ENCODE measurements around the gene EGR1.

Gene EGR1

DNA sequence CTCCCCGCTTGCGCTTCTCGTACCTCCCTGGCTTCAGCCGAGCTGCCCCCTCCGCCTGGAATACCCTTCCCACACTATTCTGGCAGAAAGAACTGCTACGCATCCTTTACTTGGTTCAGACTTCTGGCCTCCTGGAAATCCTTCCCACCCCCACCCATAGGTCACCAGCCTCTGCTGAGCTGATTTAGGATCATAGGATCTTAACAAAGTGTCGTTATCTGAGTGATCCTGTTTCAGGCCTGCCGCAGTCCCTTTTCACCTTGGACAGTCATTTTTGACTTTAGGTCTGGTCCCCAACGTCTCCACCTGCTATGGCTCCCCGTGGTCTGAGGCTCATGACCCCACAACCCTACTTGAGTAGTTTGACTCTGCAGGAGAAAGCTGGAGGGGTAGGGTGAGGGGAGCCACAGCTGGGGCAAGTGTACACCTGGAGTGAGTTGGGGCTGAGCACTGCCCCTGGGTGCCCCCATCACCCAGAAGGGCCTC, 27.3 kb downstream of the EGR1 start:
- Histone ChIP-seq H3K27me3 (peaks cover 47% of the 10 kb centered on the region), H3K4me3 (ENCODE audit: low read depth in 1 of 2, low read length in 1 of 2) (peak overlapping the region; percentile 72 to 94), H3K27ac (peak overlapping the region; percentile 61), H3K4me1 (ENCODE audit: control insufficient read depth in 1 of 2, insufficient read depth in 1 of 2, low read depth in 1 of 2, low read length in 1 of 2) (peaks cover 12 to 16% of the 10 kb centered on the region in 2 experiments), H3K9me3 (no peaks in the 10 kb centered on the region), H3K36me3 (no peaks in the 10 kb centered on the region)
- TF ChIP-seq, protein P1, sequence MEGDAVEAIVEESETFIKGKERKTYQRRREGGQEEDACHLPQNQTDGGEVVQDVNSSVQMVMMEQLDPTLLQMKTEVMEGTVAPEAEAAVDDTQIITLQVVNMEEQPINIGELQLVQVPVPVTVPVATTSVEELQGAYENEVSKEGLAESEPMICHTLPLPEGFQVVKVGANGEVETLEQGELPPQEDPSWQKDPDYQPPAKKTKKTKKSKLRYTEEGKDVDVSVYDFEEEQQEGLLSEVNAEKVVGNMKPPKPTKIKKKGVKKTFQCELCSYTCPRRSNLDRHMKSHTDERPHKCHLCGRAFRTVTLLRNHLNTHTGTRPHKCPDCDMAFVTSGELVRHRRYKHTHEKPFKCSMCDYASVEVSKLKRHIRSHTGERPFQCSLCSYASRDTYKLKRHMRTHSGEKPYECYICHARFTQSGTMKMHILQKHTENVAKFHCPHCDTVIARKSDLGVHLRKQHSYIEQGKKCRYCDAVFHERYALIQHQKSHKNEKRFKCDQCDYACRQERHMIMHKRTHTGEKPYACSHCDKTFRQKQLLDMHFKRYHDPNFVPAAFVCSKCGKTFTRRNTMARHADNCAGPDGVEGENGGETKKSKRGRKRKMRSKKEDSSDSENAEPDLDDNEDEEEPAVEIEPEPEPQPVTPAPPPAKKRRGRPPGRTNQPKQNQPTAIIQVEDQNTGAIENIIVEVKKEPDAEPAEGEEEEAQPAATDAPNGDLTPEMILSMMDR (IDR thresholded peaks at IDR 0.05) = no peak

DNA sequence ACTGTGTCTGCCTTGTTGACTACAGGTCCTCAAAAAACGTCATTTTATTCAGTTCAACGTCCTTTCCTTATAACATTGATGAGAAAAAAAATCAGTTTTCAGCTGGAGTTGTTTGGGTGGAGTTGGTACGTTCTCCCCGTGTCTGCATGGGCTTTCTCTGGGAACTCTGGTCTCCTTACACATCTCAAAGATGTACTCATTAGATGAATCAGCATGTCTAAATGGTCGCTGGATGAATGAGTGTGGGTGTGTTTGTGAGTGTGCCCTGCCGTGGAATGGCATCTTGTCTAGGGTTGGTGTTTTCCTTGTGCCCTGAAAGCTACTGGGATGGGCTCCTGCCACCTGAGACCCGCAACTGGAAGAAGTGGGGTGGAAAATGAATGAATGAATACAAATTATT, 30.1 kb downstream of the EGR1 start:
- H3K27ac ChIP-seq = no peak overlapping the region
- no peaks in the 10 kb centered on the region for H3K9me3 ChIP-seq
- no peaks in the 10 kb centered on the region for H3K36me3 ChIP-seq
- TF ChIP-seq, protein P1 (IDR thresholded peaks at IDR 0.05) = no peak
- peaks cover 12 to 16% of the 10 kb centered on the region in 2 experiments for H3K4me1 ChIP-seq (ENCODE audit: control insufficient read depth in 1 of 2, insufficient read depth in 1 of 2, low read depth in 1 of 2, low read length in 1 of 2)
- no peak overlapping the region for H3K4me3 ChIP-seq (ENCODE audit: low read depth in 1 of 2, low read length in 1 of 2)
- H3K27me3 ChIP-seq = peaks cover 32% of the 10 kb centered on the region

DNA sequence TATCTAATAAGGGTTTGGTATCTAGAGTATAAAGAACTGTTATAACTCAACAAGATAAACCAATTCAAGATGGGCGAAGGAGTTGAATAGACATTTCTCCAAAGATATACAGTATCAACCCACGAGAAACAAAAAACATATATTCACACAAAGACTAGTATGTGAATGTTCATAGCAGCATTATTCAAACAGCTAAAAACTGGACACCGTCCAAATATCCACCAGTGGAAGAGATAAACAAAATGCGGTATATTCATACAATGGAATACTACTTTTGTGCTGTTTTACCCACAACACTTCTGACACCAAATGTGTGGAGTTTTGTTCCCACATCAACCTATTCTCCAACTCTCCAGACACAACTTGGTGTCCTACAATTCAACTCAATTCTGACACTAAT, 33.1 kb downstream of the EGR1 start:
- Histone ChIP-seq H3K9me3 (no peaks in the 10 kb centered on the region), H3K4me3 (ENCODE audit: low read depth in 1 of 2, low read length in 1 of 2) (no peak overlapping the region), H3K36me3 (no peaks in the 10 kb centered on the region), H3K4me1 (ENCODE audit: control insufficient read depth in 1 of 2, insufficient read depth in 1 of 2, low read depth in 1 of 2, low read length in 1 of 2) (no peaks in the 10 kb centered on the region), H3K27ac (no peak overlapping the region), H3K27me3 (peaks cover 7% of the 10 kb centered on the region)
- TF ChIP-seq, protein P1 (IDR thresholded peaks at IDR 0.05) = no peak

DNA sequence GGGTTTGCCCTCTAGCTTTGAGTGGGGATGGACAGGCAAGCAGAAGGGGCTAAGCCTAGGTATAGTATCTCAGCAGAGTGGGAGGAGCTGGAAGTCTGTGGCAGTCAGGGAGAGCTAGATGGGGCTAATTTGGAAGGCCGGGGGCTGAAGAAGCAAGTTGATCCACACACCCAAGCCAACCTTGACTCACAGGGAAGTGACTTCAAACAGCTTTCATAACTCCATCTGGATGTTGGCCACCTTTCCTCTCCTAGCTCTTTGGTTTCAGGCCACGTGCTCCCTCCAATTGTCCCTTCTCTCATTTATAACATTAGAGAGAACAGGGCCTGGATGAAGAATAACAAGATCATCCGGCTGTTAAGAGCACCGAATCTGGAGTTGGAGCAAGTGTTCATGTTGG, 36.8 kb downstream of the EGR1 start:
- TF ChIP-seq, protein P1 (IDR thresholded peaks at IDR 0.05) = no peak
- Histone ChIP-seq H3K27me3 (no peaks in the 10 kb centered on the region), H3K4me3 (ENCODE audit: low read depth in 1 of 2, low read length in 1 of 2) (no peak overlapping the region), H3K9me3 (no peaks in the 10 kb centered on the region), H3K27ac (no peak overlapping the region), H3K4me1 (ENCODE audit: control insufficient read depth in 1 of 2, insufficient read depth in 1 of 2, low read depth in 1 of 2, low read length in 1 of 2) (no peaks in the 10 kb centered on the region), H3K36me3 (peaks cover 17% of the 10 kb centered on the region)

DNA sequence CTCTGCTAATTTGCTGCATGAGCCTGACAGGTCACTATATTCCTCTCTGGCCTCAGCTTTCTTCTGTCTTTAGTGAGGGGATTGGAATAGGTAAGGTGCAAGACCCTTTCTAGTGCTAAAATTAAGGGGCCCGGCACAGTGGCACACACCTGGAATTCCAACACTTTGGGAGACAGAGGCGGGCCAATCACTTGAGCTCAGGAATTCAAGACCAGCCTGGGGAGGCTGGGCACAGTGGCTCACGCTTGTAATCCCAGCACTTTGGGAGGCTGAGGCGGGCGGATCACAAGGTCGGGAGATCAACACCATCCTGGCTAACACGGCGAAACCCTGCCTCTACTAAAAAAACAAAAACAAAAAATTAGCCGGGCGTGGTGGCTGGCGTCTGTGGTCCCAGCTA, 37.2 kb downstream of the EGR1 start:
- no peaks in the 10 kb centered on the region for H3K9me3 ChIP-seq
- no peak overlapping the region for H3K27ac ChIP-seq
- no peak overlapping the region for H3K4me3 ChIP-seq (ENCODE audit: low read depth in 1 of 2, low read length in 1 of 2)
- H3K36me3 ChIP-seq = peaks cover 21% of the 10 kb centered on the region
- peaks cover 0 to 2% of the 10 kb centered on the region in 2 experiments for H3K4me1 ChIP-seq (ENCODE audit: control insufficient read depth in 1 of 2, insufficient read depth in 1 of 2, low read depth in 1 of 2, low read length in 1 of 2)
- TF ChIP-seq, protein P1 (IDR thresholded peaks at IDR 0.05) = no peak
- H3K27me3 ChIP-seq = no peaks in the 10 kb centered on the region

All from neutrophil (primary cell).